Measurements from ENCODE around the gene HCRTR1.

HCRTR1 gene

DNA sequence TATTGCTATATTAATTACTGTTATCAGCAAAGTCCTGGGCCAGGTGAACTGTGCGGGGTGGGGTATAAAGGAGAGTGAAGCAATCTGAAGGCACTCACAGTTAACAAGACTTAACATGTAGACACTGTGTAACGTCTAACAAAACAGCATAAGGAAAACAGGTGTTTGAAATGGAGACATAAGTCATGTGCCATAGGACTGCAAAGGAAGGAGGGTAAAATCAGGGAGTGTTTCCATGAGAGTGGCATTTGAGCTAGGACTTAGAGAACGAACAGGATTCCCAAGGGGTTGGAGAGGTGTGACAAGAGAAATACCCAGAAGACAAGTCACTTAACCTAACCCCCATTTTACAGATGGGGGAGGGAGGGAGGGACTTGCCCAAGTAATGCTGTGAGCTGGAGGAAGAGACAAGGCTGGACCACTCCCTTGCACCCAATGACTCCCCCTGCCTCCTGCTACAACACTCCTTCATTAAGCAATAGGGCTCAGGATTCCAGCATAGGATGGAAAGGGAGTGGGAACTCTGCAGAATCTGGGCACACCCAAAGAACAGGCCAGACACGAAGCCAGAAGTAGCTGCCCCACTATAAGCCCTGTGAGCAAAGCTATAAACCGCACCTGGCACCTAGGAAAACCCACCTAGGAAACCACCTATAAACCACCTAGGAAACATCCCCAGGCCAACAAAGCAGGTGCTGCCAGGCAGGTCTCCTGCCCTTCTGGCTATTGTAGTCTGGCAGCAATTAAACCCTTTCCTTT is 20.6 kb downstream of the HCRTR1 start:
- TF ChIP-seq, protein P1, sequence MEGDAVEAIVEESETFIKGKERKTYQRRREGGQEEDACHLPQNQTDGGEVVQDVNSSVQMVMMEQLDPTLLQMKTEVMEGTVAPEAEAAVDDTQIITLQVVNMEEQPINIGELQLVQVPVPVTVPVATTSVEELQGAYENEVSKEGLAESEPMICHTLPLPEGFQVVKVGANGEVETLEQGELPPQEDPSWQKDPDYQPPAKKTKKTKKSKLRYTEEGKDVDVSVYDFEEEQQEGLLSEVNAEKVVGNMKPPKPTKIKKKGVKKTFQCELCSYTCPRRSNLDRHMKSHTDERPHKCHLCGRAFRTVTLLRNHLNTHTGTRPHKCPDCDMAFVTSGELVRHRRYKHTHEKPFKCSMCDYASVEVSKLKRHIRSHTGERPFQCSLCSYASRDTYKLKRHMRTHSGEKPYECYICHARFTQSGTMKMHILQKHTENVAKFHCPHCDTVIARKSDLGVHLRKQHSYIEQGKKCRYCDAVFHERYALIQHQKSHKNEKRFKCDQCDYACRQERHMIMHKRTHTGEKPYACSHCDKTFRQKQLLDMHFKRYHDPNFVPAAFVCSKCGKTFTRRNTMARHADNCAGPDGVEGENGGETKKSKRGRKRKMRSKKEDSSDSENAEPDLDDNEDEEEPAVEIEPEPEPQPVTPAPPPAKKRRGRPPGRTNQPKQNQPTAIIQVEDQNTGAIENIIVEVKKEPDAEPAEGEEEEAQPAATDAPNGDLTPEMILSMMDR (conservative IDR thresholded peaks at IDR 0.05) = no peak
- TF ChIP-seq ZFX (IDR thresholded peaks at IDR 0.05) = no peak
- no peak overlapping the region for H3K27ac ChIP-seq

DNA sequence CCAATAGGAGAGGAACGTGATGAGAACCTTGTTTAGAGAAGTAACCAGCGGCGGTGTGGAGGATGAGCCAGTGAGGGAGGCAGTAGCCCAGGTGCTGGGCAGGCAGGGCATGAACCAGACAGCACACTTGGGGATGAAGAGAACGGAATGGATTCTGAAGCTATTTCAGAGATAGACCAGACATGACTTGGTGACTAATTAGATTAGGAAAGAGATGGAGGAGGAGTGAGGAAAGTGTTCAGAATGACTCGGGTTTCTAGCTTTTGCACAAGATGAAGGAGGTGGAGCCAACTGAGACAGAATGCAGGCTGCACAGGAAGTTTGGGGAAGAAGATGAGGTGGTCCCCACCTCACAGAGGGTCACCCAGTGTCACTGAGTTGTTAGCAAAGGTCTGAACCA is 22.1 kb downstream of the HCRTR1 start:
- no peak overlapping the region for H3K27ac ChIP-seq
- TF ChIP-seq ZFX (IDR thresholded peaks at IDR 0.05) = no peak
- TF ChIP-seq, protein P1 (conservative IDR thresholded peaks at IDR 0.05) = no peak

DNA sequence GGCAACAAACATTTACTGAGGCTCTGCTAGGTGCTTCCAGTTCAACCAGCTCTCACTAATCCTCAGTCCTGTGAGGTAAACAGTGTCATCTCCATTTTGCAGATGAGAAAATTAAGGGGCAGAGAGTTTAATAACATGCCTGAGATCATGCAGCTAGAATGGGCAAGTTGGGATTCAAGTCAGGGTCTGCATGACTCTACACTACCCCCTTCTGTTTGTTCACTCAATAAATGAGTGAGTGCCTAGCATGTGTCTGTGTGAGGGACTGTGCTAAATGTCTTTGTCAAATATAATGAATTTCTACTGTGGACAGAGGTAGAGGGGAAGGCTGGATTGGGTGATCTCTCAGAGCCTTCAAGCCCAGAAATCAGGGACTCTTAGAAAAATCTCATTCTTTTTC is 22.7 kb downstream of the HCRTR1 start:
- no peak for TF ChIP-seq ZFX (IDR thresholded peaks at IDR 0.05)
- TF ChIP-seq, protein P1 (conservative IDR thresholded peaks at IDR 0.05) = no peak
- no peak overlapping the region for H3K27ac ChIP-seq

DNA sequence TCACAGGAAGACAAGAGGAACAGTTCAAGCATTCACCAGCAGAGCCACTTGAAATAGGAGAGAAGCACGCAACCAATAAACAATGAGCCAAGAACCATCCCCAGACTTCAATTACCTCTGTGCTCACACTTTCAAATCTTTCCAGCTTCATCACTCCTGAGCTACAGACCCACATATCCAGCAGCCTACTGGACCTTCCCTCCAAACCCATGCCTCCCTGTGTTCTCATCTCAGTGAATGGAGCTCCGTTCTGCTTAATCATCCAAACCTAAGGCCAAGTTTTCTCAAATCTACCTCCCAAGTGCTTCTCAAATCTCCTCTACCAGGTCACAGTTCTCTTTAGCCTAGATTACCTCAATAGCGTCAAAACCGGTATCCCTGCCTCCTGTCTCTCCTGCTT is 23.5 kb downstream of the HCRTR1 start:
- TF ChIP-seq, protein P1 (conservative IDR thresholded peaks at IDR 0.05) = no peak
- no peak for TF ChIP-seq ZFX (IDR thresholded peaks at IDR 0.05)

DNA sequence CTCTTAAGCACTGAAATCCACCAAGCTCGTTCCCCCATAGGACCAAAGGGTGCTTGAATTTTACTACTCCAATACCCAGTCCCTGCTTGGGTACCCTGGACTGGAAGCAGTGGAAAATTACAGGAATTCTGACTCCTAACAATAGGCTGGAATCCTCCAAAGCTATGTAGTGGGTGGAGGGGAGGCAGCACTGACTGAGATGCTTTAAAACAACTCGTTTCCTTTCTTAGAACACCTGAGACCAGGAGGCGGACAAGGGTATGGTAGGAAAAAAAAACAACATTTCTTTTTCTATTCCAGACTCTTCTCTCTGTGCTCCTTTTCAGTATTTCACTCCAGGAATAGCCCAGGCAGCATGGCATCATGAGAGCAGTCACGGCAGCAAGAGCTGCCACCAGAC is 24.9 kb downstream of the HCRTR1 start:
- no peak overlapping the region for H3K27ac ChIP-seq
- no peak for TF ChIP-seq ZFX (IDR thresholded peaks at IDR 0.05)
- TF ChIP-seq, protein P1 (conservative IDR thresholded peaks at IDR 0.05) = no peak

More for the DNA sequence above, 23.5 kb downstream of the HCRTR1 start:
- H3K27ac ChIP-seq = no peak overlapping the region

DNA sequence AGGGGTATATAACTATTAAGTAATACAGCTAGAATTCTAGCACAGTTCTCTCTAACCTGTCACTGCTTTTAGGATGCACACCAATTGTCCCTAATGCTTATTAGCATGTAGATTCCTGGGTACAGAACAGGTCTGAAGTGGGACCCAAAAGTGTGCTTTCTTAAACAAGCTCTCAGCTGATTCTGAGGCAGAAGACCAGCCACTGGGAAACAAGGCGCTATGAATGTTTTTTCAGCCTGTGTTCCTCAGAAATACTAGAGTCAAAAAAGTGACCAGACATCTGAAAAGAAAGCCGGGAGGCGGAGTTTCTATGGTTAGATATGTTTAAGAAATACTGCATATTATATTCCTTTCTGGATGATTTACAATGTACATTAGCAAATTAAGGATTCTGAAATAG is 25.4 kb downstream of the HCRTR1 start:
- no peak overlapping the region for H3K27ac ChIP-seq
- no peak for TF ChIP-seq ZFX (IDR thresholded peaks at IDR 0.05)
- TF ChIP-seq, protein P1 (conservative IDR thresholded peaks at IDR 0.05) = no peak

DNA sequence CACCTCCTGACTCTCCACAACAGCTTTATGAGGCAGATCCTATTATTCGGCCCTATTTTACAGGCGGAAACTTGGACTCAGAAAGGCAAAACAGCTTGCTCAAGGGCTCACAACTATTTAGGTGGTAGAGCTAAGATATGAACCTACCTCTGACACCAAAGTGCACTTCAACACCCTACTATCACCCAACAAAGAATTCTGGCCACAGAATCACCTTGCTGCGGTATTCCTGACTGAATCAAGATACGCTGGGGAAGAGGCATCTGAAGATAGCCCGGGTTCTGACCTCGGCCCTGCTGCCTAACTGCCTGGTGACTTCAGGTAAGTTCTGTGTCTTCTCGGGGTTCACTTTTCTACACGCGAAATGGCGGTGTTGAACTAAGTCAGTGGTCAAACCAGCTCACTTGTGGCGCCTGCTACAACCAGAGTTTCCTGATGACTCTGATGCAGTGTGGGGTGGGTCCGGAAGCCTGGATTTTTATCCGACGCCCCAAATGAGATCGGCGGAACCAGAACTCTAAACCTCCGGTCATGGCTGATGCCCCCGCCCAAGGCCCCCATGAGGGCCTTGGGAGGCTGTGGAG is 26.6 kb downstream of the HCRTR1 start:
- peak overlapping the region; percentile 96 for H3K27ac ChIP-seq
- TF ChIP-seq ZFX (IDR thresholded peaks at IDR 0.05) = no peak
- TF ChIP-seq, protein P1 (conservative IDR thresholded peaks at IDR 0.05) = no peak
